ENCODE measurements around the gene PITX1.

Gene PITX1

GRCh38 chr5:135027697-135028615 lies 6.1 kb downstream of the PITX1 start:
- no peak for DNase-seq

GRCh38 chr5:135027266-135027696 lies 6.7 kb downstream of the PITX1 start:
- no peak for DNase-seq

- no peak for DNase-seq
Measured at GRCh38 chr5:135026645-135027265, 7.3 kb downstream of the PITX1 start.

GRCh38 chr5:135025730-135026644 lies 8.0 kb downstream of the PITX1 start:
- no peak for DNase-seq

- DNase-seq, result no peak
Measured at GRCh38 chr5:135024956-135025729, 8.9 kb downstream of the PITX1 start.

GRCh38 chr5:135020111-135020895 lies 13.7 kb downstream of the PITX1 start:
- no peak for DNase-seq

GRCh38 chr5:135019314-135019713 lies 14.7 kb downstream of the PITX1 start:
- no peak for DNase-seq

- DNase-seq, result no peak
Measured at GRCh38 chr5:135018457-135018856, 15.6 kb downstream of the PITX1 start.

GRCh38 chr5:135016861-135017290 lies 17.2 kb downstream of the PITX1 start:
- no peak for DNase-seq

- DNase-seq, result no peak
Measured at GRCh38 chr5:135015942-135016341, 18.1 kb downstream of the PITX1 start.

GRCh38 chr5:135013947-135014570 lies 20.0 kb downstream of the PITX1 start:
- no peak for DNase-seq

- no peak for DNase-seq
Measured at GRCh38 chr5:135013445-135013844, 20.6 kb downstream of the PITX1 start.

GRCh38 chr5:135012951-135013391 lies 21.1 kb downstream of the PITX1 start:
- no peak for DNase-seq

- no peak for DNase-seq
Measured at GRCh38 chr5:135012033-135012588, 21.9 kb downstream of the PITX1 start.

GRCh38 chr5:135011355-135012032 lies 22.5 kb downstream of the PITX1 start:
- DNase-seq, result no peak

GRCh38 chr5:135010502-135011354 lies 23.3 kb downstream of the PITX1 start:
- no peak for DNase-seq

GRCh38 chr5:135009736-135010501 lies 24.1 kb downstream of the PITX1 start:
- DNase-seq, result no peak
